HepG2 (cell line): ENCODE results near the gene SMPD3. TPM values are rescaled to one million over a fixed set of nuclear protein-coding genes. Genes with fewer than 3 reads are reported as not detected.

ENCODE experiments used
- AHR ChIP-seq: IDR thresholded peaks from 2 replicates; pipeline ENCODE4 v1.6.1; 2018; ENCODE audit warnings: missing genetic modification reagents, missing compliant biosample characterization
- BRD4 ChIP-seq: sonication (generic); formaldehyde crosslinking; IDR thresholded peaks from 2 replicates; pipeline ENCODE4 v1.4.0; 2020; ENCODE audit warnings: missing genetic modification reagents
- HOXA3 ChIP-seq: sonication (generic); formaldehyde crosslinking; IDR thresholded peaks from 2 replicates; pipeline ENCODE4 v1.5.0; 2020; ENCODE audit warnings: missing genetic modification reagents
- PRDM15 ChIP-seq: sonication (generic); formaldehyde crosslinking; IDR thresholded peaks from 2 replicates; pipeline ENCODE4 v1.4.0; 2020; ENCODE audit warnings: missing genetic modification reagents
- SMARCC2 ChIP-seq: fragments of 450-650 bp; IDR thresholded peaks from 2 replicates; pipeline ENCODE4 v1.6.1; 2017; ENCODE audit warnings: antibody characterized with exemption, mild to moderate bottlenecking
- ZBTB38 ChIP-seq: sonication (generic); formaldehyde crosslinking; IDR thresholded peaks from 2 replicates; pipeline ENCODE4 v1.5.1; 2020; ENCODE audit warnings: mild to moderate bottlenecking, missing genetic modification reagents
- ZKSCAN1 ChIP-seq: fragments of 150-350 bp; IDR thresholded peaks from 2 replicates; pipeline ENCODE4 v1.6.1; 2014; ENCODE audit warnings: low read length
- ZNF12 ChIP-seq: sonication (generic); formaldehyde crosslinking; IDR thresholded peaks from 2 replicates; pipeline ENCODE4 v1.5.0; 2020; ENCODE audit warnings: missing genetic modification reagents
- ZNF256 ChIP-seq: sonication (generic); formaldehyde crosslinking; conservative IDR thresholded peaks from 2 replicates; pipeline ENCODE4 v1.4.0; 2020; ENCODE audit warnings: missing genetic modification reagents
- ZNF362 ChIP-seq: sonication (generic); formaldehyde crosslinking; IDR thresholded peaks from 2 replicates; pipeline ENCODE4 v1.4.0; 2020; ENCODE audit warnings: missing genetic modification reagents, mild to moderate bottlenecking, borderline replicate concordance
- ZNF687 ChIP-seq: sonication (generic); formaldehyde crosslinking; IDR thresholded peaks from 2 replicates; pipeline ENCODE4 v1.5.1; 2020; ENCODE audit warnings: mild to moderate bottlenecking, missing genetic modification reagents, moderate library complexity
- ZNF850 ChIP-seq: sonication (generic); formaldehyde crosslinking; conservative IDR thresholded peaks from 2 replicates; pipeline ENCODE4 v1.9.0; 2021; ENCODE audit warnings: mild to moderate bottlenecking, missing genetic modification reagents
- polyA plus RNA-seq, 8 experiments: library from polyadenylated mRNA; depleted of rRNA in 3 of 8; stranded (reverse) in 7 of 8; unstranded in 1 of 8; fragments of >200 nt; fragmentation: Illumina TruSeq in 4 of 8; extraction: Trizol in 4 of 8; gene quantifications; 2 replicates each; pipeline versions ENCODE4 v1.2.1 to v1.2.3, GENCODE V29; 2011 to 2016; ENCODE audit warnings: low read depth in 4 of 8, missing spikeins in 1 of 8, mixed read lengths in 1 of 8; ENCODE audit not compliant: insufficient read depth in 1 of 8
- total RNA-seq, 5 experiments: library from RNA; depleted of rRNA; stranded (reverse); fragments of >200 nt; fragmentation: Illumina TruSeq; extraction: Trizol; gene quantifications; 2 replicates each; pipeline ENCODE4 v1.2.3, GENCODE V29; 2016; ENCODE audit warnings: low read depth in 1 of 5
- TF ChIP-seq, protein P1 (sequence below): sonication (generic); formaldehyde crosslinking; IDR thresholded peaks from 2 replicates; pipeline ENCODE4 v1.5.1; 2020; ENCODE audit warnings: mild to moderate bottlenecking, missing genetic modification reagents
- TF ChIP-seq, protein P2 (sequence below): sonication (generic); formaldehyde crosslinking; IDR thresholded peaks from 2 replicates; pipeline ENCODE4 v1.4.0; 2020; ENCODE audit warnings: missing genetic modification reagents

Gene SMPD3
- total and polyA plus RNA-seq, 2 of the 13 experiments (the other 11 are each of a cell fraction or from before 2014, with no cell fraction given) = 0.07 to 0.32 TPM

- no peak for TF ChIP-seq ZNF850 (CRISPR knock-in tag)
- no peak for TF ChIP-seq PRDM15
- TF ChIP-seq AHR (CRISPR knock-in tag) = no peak
- no peak for TF ChIP-seq BRD4
- TF ChIP-seq ZNF687 = peak; percentile 39; the same call in 1 of the 2 replicates
- TF ChIP-seq HOXA3 (CRISPR knock-in tag) = peak; percentile 26; the same call in 1 of the 2 replicates
- no peak for TF ChIP-seq ZNF12 (CRISPR knock-in tag)
- no peak for TF ChIP-seq ZNF256 (CRISPR knock-in tag)
- TF ChIP-seq ZNF362 (CRISPR knock-in tag) = peak; percentile 80; the same call in 1 of the 2 replicates
- TF ChIP-seq ZKSCAN1 = 0 out of 2 replicates have a peak, but pooled peaks have one; percentile 18
- TF ChIP-seq ZBTB38 (CRISPR knock-in tag) = peak; percentile 77
- TF ChIP-seq, protein P1, sequence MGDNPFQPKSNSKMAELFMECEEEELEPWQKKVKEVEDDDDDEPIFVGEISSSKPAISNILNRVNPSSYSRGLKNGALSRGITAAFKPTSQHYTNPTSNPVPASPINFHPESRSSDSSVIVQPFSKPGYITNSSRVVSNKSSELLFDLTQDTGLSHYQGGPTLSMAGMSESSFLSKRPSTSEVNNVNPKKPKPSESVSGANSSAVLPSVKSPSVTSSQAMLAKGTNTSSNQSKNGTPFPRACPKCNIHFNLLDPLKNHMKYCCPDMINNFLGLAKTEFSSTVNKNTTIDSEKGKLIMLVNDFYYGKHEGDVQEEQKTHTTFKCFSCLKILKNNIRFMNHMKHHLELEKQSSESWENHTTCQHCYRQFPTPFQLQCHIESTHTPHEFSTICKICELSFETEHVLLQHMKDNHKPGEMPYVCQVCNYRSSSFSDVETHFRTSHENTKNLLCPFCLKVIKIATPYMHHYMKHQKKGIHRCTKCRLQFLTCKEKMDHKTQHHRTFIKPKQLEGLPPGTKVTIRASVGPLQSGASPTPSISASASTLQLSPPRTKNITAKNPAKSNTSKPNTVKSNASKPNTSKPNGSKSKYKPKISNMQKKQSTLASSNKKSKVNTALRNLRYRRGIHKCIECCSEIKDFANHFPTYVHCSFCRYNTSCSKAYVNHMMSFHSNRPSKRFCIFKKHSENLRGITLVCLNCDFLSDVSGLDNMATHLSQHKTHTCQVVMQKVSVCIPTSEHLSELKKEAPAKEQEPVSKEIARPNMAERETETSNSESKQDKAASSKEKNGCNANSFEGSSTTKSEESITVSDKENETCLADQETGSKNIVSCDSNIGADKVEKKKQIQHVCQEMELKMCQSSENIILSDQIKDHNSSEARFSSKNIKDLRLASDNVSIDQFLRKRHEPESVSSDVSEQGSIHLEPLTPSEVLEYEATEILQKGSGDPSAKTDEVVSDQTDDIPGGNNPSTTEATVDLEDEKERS (CRISPR knock-in tag) = no peak
- no peak for TF ChIP-seq SMARCC2
- TF ChIP-seq, protein P2, sequence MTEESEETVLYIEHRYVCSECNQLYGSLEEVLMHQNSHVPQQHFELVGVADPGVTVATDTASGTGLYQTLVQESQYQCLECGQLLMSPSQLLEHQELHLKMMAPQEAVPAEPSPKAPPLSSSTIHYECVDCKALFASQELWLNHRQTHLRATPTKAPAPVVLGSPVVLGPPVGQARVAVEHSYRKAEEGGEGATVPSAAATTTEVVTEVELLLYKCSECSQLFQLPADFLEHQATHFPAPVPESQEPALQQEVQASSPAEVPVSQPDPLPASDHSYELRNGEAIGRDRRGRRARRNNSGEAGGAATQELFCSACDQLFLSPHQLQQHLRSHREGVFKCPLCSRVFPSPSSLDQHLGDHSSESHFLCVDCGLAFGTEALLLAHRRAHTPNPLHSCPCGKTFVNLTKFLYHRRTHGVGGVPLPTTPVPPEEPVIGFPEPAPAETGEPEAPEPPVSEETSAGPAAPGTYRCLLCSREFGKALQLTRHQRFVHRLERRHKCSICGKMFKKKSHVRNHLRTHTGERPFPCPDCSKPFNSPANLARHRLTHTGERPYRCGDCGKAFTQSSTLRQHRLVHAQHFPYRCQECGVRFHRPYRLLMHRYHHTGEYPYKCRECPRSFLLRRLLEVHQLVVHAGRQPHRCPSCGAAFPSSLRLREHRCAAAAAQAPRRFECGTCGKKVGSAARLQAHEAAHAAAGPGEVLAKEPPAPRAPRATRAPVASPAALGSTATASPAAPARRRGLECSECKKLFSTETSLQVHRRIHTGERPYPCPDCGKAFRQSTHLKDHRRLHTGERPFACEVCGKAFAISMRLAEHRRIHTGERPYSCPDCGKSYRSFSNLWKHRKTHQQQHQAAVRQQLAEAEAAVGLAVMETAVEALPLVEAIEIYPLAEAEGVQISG = peak; percentile 49; the same call in 1 of the 2 replicates
These were observed 120.0 kb downstream of the SMPD3 start (continued) for GRCh38 chr16:68328151-68328859.
